ENCODE data around the gene LRRC4C.

Gene LRRC4C

DNA sequence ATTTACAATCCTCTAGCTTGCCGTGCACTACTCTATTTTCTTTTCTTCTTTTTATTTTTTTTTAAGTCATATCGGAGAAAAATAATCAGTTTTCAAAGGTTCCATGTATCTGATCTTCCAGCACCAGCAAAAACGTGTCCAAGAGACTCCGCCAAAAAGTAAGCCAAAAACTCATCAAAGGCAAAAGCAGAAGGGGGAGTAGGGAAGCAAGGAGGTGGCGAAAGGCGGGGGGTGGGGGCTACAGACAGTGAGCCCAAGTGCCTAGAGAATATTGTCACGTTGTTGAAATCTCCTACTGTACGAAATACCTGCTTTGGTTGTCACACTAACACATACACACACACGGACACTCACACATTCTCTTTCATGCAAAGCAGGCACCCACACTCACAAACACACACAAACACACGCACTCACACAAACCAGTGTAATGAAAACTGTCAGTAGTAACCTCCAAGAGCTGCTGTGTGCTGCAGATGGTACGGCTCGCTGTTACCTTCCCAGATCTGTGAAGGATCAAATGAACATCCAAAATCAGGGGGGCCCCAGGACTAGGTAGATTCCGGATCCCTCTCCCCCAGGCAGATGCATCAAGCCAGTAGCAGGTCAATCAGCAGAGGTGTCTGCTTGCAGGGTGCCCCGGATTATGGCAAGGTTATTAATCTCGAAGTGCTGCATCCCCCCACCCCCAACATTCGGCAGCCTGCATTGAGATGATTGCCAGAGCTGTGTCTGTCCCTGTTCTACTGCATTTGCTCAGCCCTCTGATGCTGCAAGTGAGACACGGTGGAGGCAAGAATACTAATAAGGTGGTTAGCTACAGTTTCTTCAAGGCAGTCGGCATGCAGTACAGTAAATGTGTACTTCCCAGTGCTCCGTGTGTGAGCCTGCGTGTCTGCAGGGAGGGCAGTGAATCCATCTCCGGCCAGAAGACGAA is at the start of gene LRRC4C:
TSS of gene LRRC4C (minus strand) at position 188 of the 937 bp plus-strand sequence.
- no peak for DNase-seq

DNA sequence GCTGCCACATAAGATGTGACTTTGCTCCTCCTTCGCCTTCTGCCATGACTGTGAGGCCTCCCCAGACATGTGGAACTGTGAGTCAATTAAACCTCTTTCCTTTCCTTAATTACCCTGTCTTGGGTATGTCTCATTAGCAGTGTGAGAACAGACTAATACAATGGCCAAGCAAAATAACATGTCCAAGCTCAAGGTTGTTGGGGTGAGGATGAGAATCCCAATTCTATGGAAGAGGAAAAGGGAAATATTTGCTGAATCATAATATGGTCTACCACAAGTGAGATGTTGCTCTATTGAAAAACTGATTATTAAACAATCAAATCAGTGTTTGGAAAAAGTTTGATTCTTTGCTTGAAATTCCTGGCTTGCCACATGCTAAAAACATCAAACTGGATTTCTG is 48.7 kb upstream of the LRRC4C start:
- no peak for DNase-seq

DNA sequence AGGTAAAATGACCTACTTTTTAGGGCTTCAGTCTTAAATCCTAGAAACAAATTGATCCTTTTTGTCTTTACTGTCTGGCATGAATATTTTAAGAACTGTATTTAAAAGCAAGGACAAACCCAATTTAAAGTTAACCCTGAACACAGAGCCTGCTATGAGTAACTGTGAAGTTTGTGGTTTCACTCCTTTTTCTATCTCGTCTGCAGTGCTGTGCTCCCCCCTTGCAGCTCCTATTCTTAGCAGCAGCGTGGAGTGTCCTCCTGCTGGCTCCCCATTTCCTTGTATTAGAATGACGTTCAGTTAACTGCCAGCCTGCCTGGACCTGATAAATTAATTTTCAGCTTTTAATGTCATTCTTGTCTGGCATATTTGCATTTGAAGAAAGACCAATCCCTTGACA is 40.0 kb upstream of the LRRC4C start:
- no peak for DNase-seq

DNA sequence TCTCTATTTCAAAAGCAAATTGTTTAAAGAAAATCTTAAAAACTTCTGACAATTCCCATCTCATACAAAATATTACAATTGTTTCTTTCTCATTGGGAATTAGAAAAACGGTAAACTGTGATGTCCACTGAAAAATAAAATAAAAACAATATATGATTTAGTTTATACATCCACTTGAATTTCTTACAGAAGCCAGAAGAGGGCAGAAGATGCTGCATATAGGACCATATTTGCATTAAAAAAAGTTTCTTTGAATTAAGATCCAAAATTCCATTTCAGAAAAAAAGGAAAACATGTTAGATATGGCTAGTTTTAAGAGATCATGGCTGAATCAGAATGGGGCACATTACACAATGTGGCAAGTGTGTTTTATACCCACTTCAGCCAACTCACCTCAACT is 39.3 kb upstream of the LRRC4C start:
- DNase-seq = no peak

DNA sequence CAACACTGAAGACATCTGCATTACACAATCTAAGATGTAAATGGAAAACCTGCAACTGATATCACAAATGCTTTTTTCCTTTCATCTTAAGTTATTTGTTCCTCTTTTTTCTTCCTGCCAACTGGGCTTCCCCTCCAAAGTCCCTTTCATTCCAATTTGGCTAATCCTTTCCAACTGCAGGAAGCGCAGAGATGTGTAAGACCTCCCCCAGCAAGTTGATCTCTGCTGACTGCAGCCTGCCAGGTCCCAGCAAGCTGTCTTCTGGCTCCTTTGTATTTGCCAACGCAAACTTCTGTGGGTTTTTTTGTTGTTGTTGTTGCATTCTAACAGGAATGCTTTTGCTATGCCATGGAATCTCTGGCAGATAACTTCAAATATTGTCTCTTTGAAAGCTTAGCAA is 38.5 kb upstream of the LRRC4C start:
- DNase-seq = no peak

DNA sequence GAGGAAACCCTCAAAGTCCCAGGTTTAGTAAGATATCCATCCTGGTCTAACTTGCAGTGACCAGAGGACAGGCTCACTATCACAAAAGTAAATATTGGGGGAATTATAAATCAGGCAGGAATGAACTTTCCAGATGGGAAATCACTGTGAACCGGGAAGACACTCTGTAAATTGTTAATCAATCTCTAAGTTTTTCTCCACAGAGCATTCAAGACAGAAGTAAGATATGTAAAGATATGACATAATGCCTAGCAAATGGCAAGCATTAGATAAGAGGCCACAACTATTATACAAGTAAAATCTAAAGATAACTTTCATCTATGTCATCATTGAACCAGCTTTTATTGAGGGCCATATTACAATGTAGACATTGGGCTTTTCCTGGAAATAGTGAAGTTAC is 35.3 kb upstream of the LRRC4C start:
- DNase-seq = no peak

DNA sequence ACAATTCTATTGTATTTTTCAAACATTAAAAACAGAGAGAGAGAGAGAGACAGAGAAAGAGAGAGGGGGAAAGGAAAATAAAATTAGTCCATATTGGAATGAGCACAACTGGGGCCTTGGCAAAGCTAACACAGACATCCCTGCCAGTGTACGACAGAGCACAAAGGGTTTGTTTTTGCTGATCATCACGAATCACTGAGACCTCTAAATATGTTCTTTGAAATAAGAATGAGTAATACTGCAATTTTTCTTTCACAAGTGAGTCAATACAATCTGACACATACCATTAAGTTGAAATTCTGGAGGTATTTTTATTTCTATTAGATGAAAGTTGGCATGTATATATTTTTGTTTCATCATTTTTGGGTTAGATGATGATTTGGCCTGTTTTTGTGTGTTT is 27.0 kb upstream of the LRRC4C start:
- no peak for DNase-seq

DNA sequence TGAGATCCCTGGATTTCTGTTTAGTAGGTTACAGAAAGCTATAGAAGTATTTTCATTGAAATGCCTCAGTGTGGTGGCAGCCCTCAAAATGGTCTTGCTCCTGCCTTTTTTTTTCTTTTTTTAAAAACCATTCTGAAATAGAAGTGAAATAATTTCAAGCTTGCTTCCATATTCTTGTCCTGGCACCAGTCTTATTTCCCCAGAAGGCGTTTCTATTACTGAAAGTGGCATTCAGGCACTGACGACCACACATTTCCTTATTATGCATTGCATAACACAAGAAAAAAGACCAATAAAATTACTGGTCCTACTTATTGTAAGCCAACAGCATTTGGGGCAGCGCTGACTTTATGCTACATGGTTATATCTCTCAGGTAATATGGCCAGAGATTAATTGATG is 24.5 kb upstream of the LRRC4C start:
- no peak for DNase-seq

DNA sequence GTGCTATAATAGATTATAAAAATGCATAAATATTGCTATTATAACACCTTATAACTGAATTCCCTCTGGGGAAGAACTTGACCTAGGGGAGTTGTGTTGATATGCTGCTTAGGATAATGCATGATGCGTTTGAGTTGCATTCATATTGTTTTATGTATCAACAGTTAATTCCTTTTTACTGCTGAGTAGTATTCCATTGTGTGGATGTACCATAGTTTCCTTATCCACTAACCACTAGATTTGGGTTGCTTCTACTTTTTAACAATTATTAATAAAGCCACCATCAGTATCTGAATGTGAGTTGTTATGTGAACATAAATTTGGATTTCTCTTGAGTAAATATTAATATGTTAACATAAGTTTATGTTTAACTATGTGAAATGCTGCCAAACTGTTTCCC is 19.7 kb upstream of the LRRC4C start:
- no peak for DNase-seq

DNA sequence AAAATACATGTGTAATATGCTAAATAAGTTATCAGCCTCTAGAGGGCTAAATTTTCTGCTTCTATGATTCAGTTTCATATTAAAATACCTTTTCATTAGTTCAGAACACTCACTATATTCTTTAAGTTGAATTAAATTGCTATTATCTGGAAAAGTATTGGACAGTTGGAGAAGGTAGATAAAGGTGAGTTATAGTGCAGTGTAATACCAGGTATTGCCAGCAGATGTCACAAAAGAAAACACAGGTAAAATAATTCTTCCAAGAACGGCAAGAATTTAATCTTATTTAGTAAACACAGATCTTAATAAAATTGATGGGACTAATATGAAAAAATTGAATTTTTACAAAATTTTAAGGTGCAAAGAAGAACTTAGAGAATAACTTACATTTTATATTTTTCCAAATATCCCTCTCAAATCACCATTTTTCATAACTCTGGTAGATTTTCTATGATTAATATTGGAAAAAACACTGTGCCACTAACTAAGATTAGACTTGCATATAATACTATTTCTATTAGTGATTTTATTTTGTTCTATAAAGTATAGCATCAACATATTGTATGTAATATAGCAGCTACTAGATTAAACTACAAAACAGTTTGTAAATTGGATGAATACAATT is 1.7 kb upstream of the LRRC4C start:
- DNase-seq = no peak

DNA sequence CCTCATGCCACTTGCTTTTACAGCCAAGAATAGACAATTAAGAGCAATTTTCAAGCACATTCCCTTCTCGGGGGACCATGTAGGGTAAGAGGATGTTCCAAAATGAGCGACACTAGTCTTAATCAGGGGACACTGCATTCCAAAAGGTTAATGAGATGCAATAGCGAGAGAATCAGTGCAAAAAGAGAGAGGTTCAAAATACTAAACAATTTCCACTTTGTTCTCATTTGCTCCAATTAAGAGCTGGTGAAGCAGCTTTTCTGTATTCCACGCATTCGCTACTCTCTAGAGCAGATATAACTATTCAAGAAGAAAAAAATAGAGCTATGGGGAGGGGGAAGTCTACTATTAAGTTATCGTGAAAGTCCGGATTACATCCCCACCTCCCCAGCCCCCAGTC is 811 bp downstream of the LRRC4C start:
- DNase-seq = no peak

DNA sequence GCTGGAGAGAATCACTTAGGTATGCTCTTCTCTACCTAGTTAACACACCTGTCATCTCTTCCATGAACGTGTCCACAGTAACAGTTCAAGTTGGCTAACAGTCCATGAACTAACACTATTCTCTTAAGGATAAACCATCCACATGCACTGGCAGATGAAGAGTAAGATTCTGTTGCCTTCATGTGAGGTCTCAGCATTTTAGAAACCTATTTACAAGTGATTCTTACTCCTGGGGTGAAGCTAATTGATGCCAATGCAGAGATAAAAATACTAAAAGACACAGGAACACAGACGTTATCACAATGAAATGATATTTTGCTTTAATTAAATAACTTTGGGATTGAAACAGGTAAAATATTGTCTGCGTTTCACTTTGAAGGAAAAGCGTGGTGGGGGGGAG is 1.3 kb downstream of the LRRC4C start:
- DNase-seq = no peak

DNA sequence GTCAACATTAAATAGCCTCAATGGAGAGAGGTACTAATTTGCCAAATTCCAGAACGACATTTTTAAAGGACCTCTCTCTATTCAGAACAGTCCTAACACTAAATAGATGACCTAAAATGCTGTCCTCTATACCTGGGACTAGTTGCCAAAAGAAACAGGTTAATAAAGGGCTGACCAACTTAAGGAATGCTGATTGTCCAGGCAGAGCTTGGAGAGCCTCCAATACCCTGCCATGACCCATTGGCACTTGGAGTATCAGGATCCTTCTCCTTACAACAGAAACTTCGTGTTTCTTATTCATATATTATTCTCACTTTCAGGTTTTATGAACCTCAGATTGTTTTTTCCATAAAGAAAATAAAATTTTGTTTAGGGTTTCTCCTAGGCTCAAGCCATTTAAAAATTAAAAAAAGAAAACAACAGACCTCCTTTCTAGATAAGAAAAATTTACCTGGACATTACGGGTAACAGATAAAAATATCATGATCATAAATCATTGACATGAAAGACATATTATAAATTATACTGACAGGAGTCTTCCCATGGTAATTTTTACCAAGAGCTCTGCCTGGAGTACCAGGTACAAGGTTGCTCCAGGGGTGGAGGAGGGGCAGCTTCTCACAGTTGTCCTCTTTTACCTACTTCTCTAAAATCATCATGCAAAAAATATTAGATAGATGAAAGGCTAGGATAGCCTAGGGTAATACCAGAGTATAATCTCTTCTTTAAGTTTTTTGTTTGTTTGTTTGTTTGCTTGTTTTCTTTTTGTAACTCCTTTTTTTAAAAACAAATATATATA is 2.0 kb downstream of the LRRC4C start:
- no peak for DNase-seq

DNA sequence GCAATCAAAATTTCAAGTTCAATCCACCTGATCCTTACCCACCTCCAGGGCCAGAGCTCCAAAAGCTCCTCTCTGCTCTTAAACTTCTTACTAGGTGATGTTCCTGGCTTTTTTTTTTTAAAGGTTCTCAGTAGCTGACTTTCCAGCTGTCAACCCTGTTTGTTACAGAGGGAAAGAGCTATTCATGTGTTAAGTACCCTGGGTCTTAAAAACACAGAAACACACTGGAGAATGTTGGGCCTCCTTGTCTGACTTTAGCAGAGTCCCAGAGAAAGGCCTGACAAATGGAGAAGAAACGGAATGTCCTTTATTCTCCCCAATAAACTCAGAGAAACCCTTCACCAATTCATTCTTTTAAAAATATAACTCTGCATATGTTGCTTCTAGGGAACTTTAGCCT is 3.2 kb downstream of the LRRC4C start:
- DNase-seq = no peak

DNA sequence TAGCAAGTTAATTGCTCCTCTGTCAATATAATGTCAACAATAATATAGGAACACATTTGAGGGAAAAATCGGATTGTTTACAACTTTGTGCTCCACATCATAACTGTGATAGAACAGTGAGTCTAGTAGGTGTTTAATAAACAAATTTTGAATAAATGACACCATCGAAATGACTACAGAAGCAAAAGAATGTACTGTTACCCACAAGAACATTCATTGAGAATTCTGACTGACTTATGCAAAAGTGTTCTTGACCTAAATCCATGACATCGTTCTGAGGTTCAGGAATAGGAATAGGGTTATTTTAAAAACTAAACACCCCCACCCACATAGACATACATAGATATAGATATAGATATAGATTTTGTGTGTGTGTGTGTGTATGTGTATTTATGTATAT is 8.4 kb downstream of the LRRC4C start:
- no peak for DNase-seq

DNA sequence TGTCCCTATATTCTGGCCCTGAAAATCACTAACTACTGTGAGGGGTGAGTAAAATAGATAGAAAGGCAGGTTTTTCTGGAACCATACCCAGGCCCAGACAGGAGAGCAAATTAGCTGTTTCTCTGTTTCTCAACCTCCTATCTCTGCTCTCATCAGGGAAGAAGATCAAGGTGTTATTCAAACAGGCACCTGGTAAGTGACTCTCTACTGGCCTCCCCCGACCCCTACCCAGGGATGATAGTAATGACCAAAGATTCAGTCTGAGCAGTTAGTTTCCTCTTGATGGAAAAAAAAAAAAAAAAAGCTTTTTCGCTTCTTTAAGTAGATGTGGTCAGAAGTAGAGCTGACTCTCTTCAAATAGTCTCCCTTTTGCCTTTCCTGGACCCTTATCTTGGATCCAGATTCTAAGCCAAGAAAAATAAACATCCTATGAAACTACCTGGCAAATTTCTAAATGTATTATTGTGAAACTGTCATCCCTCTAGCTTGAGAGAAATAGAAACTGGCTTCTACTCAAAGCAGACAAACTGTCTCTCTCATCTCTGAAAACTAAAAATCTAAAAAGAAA is 9.9 kb downstream of the LRRC4C start:
- no peak for DNase-seq

DNA sequence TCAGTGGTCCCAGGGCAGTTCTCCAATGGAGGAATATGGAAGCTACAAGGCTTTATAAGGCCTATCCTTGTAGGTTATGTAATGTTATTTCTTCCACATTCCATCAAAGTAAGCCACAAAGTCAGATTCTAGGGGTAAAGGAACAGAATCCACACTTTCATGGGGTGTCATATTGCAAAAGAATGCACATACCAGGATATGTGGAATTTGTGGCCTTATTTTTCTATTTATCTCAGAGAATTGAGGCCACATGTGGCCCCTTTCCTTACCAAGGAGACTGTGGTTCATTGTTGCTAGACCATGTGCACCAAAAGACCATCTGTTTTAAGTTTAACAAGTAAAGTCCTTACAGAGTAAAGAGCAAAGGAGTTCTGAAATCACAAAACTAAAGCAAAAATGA is 12.9 kb downstream of the LRRC4C start:
- DNase-seq = no peak

DNA sequence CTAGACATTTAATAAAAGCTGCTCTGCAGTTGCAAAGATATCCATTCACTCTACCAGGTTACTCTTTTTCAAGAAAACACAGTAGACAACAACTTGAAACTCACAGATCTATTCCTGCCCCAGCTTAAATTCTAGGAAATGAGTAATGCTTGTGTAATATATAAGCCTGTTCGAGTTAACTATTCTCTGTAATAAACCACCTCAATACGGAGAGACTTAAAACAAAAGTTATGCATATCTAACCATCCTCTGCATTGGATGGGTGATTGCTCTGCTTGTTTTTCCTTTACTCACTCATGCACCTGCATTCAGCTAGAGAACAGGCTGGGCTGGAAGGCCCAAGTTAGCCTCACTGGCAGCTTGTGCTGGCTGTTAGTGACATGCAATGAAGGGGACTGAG is 13.3 kb downstream of the LRRC4C start:
- no peak for DNase-seq

DNA sequence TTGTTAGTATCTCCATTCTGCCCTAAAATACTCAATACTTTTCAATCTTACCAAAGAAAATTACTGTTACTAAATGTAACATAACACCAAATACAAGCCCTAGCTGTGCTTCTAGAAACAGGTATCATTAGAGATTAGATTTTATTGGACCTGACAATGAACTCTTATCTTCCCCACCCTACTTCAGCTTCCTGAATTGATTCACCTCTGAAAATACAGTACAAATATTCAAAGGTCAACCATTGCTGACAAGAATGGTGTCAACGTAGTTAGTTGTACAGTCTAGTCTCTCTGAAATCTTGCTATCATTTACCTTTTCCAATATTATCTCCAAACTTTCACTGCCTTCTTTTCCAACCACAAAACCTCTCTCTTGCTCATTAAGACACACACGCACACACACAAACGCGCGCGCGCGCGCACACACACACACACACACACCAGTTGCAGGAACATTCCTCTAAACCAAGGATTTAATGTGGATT is 22.4 kb downstream of the LRRC4C start:
- no peak for DNase-seq

DNA sequence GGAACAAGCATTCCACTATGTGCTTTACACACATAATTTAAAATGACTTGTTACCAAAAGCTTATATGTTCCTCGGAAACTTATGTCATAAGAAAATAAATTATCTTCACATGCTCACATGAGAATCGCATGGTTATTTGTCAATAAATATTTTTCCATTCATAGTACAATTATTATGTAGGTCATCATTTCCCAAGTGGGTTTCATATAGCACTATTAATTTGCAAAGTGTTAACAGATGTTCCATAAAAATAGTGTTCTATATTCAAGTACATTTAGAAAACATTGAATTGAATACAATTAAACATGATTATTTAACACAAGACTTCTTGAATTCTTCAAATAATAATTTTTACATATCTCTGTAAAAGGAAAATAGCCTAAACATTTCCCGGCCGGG is 23.9 kb downstream of the LRRC4C start:
- no peak for DNase-seq

DNA sequence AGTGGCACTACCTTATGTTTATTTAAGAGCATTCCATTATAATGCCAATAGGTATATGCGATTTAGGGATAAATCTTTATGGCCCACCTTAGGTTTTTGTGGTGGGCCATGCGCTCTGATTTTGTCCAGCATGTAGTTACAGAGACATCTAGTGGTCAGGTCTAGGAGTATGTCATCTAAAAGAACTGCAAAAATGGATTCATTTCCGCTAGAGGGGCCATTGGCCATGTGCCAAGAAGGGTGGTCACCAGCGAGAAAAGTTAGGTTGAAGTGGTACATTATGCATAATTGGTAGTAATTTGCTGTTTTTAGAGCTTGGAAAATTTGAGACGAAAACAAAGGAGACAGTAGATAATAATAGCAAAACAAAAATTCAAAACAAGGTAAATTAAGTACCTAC is 27.7 kb downstream of the LRRC4C start:
- no peak for DNase-seq

DNA sequence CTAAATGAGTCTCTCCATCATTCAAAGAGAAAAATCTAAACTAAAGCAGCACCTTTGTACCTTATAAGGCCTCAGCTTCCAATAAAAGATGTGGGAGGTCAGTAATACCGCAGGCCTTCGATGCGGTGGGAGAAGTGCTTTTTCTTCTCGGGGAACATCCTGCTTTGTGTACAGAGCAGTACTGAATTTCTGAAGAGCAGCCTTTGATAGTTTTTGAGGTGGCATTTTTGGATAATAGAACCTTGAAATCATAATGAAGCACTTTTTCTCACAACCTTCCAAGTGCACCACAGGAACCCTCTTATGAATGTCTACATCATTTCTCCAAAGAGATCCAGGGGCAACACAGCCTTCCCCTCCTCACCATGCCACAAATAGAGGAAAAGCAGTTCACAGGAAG is 39.6 kb downstream of the LRRC4C start:
- no peak for DNase-seq

DNA sequence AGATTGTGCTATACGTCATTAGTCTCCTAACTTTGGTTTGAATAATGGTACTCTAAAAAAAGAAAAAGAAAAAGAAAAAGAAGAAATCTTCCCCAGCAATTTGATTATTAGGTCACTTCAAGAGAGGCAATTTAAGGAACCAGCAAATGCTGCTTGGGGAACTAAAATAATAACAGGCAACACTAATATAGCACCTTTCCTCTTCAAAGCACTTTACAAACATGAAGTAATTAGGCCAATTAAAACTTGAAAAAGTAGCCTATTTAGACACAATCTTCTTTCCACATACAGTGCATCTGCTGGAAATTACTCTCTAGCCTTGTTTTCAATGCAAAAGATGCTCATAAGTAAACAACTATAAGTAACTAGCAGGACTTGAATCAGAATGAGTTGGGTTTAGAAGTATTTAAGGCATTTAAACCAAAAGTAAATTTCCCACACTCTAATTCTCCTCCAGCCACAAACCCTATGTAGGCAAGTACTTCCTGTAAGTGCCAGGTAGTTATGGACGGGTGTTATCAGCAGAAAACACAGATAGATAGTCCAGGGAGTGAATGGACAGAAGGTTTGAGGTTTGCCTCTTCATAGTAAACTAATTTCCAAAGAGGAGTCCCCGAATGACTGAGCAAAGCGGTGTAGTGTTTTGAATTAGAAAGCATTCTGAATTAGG is 44.5 kb downstream of the LRRC4C start:
- DNase-seq = no peak
